Kidney capillary endothelial cell (primary cell): ENCODE results near the gene PBXIP1.
"Not testable (repeated sequence)": the region's sequence is repeated elsewhere in the genome, so short reads cannot be mapped to it uniquely, and the experiment has no call there.

Source experiments
- DNase-seq: peaks from one replicate; pipeline ENCODE4 v3.0.0-alpha.2; 2018; ENCODE audit warnings: low spot score

Gene PBXIP1, protein sequence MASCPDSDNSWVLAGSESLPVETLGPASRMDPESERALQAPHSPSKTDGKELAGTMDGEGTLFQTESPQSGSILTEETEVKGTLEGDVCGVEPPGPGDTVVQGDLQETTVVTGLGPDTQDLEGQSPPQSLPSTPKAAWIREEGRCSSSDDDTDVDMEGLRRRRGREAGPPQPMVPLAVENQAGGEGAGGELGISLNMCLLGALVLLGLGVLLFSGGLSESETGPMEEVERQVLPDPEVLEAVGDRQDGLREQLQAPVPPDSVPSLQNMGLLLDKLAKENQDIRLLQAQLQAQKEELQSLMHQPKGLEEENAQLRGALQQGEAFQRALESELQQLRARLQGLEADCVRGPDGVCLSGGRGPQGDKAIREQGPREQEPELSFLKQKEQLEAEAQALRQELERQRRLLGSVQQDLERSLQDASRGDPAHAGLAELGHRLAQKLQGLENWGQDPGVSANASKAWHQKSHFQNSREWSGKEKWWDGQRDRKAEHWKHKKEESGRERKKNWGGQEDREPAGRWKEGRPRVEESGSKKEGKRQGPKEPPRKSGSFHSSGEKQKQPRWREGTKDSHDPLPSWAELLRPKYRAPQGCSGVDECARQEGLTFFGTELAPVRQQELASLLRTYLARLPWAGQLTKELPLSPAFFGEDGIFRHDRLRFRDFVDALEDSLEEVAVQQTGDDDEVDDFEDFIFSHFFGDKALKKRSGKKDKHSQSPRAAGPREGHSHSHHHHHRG

GRCh38 chr1:154955718-154956543 lies at the start of gene PBXIP1:
Gene PBXIP1, minus strand, starts transcription at chr1:154956099. Its CDS starts 2,378 bp downstream, at chr1:154953721.
- peak; percentile 84 for DNase-seq

GRCh38 chr1:155005076-155006011 lies 49.4 kb upstream of the PBXIP1 start:
- DNase-seq: no peak

DNA sequence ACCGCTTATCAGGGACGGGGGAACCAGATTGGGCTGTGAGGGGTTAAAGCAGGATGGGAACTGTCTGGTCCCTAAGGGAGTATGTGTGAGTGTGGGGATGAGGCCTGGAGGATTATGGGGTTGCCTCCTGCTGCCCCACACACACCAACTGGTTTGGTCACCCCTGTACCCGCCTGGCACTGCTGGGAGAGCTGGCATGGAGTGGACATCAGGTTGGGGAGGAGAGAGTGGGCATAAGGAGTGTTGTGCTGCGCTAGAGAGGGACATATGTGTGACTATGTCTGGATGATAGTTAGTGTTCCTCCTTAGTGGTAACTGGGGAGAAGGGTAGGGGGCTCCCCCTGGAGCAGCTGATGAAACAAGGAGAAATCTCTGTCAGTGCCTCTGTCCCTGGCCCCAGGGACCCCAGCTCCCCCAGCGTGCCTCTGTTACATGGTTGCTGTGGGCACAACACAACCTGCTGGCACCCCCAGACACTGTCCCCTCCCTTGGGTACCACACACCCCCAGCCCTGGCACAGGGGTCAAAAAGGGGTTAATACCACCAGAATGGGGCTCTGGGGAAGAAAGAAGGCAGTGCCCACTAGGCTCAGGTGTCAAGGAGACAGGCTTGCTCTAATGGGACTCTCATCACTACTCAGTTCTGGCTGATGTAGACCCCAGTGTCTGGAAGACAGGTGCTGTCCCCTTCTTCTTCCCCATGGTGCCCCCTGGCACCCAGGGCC lies 48.6 kb upstream of the PBXIP1 start:
- DNase-seq: no peak

DNA sequence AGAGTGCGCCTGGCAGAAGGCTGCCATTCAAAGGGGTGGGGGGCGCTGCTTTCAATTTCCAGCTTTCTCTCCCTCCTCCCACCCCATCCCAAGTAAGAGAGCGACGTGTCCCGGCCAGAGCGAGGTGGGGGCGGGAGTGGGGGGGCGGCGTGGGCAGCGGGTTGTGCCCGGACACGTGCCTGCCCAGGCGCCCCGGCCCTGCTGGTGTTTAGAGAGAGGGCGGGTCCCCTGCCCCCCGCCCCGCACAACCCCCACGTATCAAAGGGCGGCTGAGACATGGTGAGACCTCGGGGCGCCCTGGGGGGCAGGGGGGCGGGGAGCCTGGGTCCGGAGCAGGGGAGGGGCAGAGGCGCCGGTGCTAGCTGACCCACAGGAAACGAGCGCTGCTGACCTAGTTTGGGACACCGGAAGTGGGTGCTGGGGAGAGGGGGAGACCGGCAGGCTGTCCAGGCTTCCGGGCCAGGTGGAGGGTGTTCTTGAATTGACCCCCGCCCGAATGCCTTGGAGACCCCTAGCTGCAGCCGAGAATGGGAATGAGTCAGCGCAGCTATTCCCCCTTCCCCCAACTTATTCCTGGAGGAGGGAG lies 48.0 kb upstream of the PBXIP1 start:
- peak; percentile 56 for DNase-seq

DNA sequence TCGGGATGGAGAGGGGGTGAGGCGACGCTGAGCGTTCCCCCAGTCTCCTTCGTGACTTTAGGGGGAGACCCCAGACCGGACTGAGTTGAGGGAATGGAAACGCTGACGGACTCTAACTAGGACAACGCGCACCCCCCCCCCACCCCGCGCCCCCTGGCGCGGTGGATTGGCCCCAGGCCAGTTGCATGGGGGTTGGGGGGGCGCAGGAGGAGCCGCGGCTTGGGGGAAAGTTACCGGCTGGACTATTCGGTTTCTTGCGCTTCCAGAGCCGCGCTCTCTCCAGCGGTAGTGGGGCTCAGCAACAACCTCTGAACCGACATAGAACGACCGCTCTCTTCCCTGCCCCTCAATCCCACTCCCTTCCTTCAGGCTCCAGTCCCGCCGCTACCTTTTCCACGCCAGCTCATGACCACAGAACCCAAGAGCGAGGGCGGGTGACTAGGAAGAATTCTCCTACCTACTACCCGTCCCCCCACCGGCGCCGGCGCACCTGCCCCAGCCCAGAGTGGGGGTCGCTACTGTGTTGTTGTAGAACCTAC lies 47.4 kb upstream of the PBXIP1 start:
- no peak for DNase-seq

- DNase-seq: no peak
These were observed 46.7 kb upstream of the PBXIP1 start, which contains the start of gene ZBTB7B for GRCh38 chr1:155002464-155003226. Gene ZBTB7B, plus strand, starts transcription at chr1:155002802. Its CDS starts 11,859 bp downstream, at chr1:155014661.

- DNase-seq: peak; percentile 98
These were observed 46.0 kb upstream of the PBXIP1 start for GRCh38 chr1:155001675-155002463.

DNA sequence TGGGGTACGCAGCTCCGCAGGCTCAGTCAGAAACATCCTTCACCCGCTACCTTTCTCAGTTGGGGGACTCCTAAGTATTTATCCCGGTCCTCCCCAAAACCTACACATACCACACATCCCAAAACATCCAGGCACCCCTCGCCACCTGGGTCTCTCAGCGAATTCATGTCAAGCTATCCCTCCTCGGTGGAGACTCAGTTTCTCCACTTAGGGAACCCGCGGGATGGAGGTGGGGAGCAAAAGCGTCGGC lies 45.5 kb upstream of the PBXIP1 start:
- no peak for DNase-seq

DNA sequence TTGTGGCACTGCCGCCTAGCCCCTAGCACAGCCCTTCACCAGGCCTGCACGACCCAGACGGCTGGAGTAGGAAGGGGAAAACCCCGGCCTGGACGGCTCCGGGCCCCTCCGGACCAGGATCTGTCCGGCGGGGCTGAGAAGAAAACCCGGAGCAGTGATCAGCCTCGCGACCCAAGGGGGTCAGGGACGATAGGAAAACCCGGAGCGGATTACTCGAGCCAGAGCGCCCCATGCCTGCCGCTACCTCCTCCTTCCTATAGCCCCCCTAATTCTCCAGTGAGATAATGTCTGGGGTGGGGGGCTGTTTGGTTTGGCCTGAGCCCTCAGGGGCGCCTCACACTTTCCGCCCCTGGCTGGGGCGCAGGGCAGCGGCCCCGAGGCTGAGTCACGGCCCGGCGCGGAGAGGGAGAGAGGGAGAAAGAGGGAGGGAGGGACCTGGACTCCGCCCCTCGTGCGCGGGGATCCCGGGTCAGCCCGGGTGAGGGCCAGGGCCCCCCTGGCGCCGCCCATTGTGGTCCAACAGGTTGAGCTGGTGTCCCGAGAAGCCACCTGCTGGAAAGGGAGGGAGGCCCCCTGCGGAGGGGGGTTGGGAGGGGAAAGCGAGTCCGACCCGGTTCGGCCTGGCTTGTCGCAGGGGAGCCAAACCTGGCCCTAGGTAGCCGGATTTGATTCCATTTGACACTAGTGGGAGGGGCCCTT lies 45.0 kb upstream of the PBXIP1 start:
- DNase-seq: peak; percentile 60

DNA sequence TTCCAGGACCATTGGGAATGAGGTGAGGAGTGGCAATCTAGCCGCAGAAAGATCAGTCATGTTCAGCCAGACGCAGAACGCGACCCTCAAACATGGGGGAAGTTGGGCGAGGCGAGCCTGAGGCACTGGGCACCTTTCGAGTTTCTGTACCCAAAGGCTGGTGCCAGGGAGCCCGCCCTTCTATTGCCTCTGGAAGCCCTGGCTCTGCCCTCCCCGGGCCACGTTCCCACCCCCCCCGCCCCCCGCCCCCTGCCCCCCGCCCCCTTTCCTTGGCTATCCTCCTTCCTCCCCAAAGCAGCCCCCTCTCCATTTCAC lies 44.5 kb upstream of the PBXIP1 start:
- DNase-seq: no peak

GRCh38 chr1:154999571-155000410 lies 43.9 kb upstream of the PBXIP1 start:
- no peak for DNase-seq

- no peak for DNase-seq
These were observed 43.1 kb upstream of the PBXIP1 start for GRCh38 chr1:154998818-154999570.

DNA sequence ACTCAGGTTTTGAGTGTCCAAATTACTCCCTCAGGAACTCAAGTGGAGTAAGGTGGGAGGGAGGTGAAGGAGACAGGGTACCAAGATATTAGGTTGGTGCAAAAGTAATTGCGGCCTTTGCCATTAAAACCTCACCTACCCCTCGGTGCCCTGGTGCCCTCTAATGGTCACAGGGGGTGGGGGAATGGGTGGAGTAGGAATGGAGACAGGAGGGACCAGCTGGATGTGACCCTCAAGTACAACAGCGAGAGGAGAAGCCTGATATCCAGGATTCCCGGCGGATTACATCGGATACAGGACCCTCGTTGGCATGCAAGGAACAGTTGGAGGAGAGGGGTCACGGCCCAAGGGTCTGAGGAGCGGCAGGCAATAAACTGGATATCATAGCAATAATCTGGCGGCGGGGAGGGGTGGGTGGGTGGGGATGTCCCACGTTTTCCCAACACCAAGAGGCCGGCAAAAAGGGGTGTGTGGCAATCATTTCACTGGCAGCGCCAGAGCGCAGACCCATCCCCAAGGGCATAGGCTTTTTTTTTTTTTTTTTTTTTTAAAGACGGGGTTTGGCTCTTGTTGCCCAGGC lies 42.4 kb upstream of the PBXIP1 start:
- no peak for DNase-seq

DNA sequence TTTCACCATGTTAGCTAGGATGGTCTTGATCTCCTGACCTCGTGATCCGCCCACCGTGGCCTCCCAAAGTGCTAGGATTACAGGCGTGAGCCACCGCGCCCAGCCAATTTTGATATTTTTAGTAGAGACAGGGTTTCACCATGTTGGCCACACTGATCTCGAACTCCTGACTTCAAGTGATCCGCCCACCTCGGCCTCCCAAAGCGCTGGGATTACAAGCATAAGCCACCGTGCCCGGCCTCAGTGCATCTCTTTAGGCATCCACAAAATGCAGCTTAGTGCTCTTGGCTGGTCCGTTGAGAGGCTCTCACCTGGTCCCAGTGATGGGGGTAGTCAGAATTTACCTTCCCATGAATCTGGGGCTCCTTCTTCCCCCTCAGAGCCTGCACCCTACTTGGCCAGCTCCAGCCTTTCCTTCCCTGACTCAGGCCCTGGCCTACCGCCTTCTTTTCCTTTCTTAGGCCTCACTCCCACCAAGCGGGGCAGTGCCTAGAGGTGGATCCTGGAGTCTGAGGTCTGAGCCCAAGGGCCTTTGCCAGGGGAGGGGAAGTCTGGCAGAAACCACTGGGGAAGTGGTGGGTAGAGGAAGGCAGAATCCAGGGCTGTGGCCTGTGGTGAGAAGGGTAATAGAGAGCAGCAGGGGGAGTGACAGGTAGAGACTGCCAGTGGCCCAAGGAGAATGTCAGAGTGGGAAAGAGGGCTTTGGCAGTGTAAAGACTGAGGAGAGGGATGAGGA lies 41.2 kb upstream of the PBXIP1 start:
- DNase-seq: no peak

DNA sequence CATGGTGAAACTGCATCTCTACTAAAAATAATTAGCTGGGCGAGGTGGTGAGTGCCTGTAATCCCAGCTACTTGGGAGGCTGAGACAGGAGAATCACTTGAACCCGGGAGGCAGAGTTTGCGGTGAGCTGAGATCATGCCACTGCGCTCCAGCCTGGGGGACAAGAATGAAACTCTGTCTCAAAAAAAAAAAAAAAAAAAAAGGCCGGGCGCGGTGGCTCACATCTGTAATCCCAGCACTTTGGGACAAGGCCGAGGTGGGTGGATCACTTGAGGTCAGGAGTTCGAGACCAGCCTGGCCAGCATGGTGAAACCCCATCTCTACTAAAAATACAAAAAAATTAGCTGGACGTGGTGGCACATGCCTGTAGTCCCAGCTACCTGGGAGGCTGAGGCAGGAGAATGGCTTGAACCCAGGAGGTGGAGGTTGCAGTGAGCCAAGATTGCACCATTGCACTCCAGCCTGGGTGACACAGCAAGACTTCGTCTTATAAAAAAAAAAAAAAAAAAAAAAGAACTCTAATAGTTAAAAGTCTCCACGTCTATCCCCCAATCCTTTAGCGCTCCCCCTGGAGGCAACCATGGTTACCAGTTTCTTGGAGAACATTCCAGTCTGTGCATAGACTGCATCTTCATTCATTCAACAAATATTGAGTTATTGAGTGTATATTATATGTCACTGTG lies 39.5 kb upstream of the PBXIP1 start:
- not testable (repeated sequence) for DNase-seq
